T1000 (cell line): ENCODE data around the gene TTC32.
"Not testable (repeated sequence)": the region's sequence is repeated elsewhere in the genome, so short reads cannot be mapped to it uniquely, and the experiment has no call there.

Source experiments
- DNase-seq: peaks from one replicate; lab custom pipeline; 2025; ENCODE audit warnings: mixed read lengths; lab: John Stamatoyannopoulos, UW

TTC32 gene

DNA sequence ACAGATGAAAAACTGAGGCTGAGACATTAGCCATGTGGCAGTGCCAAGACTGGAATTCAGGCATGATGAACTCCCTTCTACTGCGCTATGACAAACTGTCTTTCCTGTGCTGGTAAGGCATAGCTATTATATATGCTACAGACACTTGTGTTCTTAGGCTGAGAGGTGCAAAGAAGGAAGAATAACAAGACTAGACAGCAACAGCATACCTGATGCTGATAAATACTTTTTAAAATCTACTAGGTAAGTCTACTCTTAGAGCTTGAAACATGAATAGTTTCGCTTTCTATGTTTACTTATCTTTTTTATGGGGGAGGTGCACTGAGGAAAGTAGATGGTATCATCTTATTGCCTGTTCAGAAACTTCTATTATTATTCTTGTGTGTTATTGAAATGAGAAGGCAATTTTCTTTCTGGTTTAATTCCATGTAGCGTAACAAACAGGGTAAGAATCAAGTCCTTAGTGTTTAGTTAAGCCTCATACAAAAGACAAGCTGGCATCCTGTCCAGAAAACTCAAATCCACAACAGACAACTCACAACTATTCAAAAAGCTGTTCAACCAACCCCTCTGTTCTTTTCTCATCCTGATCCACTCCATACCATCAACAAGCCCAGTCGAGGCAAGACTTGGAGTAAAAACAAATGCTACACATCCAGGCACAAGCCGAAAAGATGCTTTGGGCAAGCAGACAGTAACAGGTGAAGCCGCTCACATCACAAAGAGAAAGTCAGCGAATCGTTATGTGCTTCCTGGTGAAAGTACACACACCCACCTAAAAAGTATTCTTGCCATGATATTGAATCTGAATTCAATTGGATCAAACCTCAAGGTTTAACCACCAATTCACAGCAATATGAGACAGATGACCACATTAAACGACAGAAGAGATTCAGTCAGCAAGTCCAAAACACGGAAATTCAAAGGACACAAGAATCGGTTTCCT lies 1.5 kb downstream of the TTC32 start:
- DNase-seq = no peak

DNA sequence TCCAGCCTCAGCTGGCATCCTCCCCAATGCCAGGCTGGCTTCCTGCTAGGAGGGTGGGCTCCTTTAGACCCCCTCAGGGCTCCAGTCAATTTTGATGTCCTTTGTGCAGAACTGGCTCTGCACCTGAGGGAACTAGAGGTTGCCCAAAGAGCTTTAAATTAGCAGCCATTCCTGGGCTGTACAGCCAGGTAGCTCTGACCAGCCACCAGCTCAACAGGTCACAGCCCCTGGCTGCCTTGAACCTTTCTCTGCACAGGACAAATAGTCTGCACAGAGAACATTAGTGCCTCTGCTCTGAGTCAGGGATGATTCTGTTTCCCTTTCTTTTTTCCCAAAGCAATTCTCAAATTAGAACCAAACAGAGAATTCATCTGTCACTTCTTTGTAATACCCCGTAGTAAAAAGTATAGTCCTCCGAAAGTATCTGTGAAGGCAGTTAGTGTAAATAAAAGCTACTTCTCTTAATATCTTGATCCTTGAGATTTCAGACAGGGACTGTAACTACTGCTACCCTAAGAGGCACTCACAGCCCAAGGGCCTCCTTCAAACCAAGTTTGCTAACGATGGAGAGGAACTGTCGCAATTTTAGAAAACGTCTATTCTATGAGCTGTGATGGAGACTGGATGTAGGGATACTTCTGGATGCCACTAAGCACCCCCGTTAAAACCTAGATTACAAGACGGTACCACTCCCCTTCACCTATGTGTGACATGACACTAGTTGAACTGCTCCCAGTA lies 3.0 kb downstream of the TTC32 start:
- no peak for DNase-seq

- no peak for DNase-seq
Measured at GRCh38 chr2:19897623-19898245, 4.0 kb downstream of the TTC32 start.

- DNase-seq = no peak
Measured at GRCh38 chr2:19895535-19895934, 6.2 kb downstream of the TTC32 start.

- DNase-seq = no peak
Measured at GRCh38 chr2:19894134-19894792, 7.5 kb downstream of the TTC32 start.

DNA sequence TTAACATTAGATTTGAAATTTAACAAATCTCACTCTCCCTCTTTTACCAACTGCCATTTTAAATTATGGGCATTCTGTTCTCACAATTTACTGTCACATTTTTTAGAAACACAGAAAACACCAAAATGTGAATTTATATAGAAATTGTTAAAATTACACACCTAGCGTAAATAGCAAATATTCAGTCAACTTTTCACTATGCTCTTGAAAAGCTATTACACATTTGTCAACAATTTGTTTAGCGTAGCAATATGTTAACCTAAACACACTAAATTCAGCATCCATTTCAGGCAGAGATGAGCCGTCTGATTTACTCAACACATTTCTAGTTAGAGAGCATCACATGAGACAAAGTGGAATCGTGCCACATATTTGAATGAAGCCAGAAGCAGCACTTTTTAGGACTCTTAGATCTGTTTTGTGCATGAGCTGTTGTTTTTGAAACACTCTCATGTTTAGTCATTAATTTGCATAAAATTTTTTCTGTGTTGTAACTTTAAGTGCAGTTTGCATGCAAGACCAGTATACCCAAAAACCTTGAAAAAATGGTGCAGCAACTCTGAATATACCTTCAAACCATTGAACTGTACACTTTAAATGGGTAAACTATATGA lies 8.2 kb downstream of the TTC32 start:
- no peak for DNase-seq

DNA sequence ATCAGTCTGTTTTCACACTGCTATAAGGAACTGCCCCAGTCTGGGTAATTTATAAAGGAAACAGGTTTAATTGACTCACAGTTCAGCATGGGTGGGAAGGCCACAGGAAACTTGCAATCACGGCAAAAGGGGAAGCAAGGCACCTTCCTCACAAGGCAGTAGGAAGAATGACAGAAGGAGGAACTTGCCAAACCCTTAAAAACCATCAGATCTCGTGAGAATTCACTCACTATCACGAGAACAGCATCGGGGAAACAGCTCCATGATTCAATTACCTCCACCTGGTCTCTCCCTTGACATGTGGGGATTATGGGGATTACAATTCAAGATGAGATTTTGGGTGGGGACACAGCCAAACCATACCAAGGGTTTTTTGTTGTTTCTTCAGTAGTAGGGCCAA lies 9.8 kb downstream of the TTC32 start:
- DNase-seq = not testable (repeated sequence)

GRCh38 chr2:19890104-19890503 lies 11.7 kb downstream of the TTC32 start:
- DNase-seq = no peak

DNA sequence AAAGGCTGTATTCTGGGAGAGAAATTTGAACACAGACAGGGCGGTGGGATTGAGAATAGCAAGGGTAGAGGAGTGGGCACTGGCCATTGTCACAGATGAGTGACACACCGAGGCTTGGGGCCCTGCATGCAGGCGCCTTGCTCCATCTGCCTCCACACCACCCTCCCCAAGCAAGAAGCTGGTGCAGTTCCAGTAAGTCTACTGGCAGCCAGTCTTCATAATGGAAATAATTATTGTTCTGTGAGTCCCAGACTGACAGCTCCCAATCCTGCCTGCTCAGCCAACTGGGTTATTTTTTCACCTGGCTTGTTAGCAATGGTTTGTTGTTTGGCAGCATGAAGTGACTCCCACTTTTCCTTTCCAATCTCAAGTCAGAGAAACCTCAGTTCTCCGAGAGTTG lies 13.0 kb downstream of the TTC32 start:
- no peak for DNase-seq

GRCh38 chr2:19887510-19887909 lies 14.3 kb downstream of the TTC32 start:
- no peak for DNase-seq

- DNase-seq = no peak
Measured at GRCh38 chr2:19886261-19886660, 15.5 kb downstream of the TTC32 start.

DNA sequence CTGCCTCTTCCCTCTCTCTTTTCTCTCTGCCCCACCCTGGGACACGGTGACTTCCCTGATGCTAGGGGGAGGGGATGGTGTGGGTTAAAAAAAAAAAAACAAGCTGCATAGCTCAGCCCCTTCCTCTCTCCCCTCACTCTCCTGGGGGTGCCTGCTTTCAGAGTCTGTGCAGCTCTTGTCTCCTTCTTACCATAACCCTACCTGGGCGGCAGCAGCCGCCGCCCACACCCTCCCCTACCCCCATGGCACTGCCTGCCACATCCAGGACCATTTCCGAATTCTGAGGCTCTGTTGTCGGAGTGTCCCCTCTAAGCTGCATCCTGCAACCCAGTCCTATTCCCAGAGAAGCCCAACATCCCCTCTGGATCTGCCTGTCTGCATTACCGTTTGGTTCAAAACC lies 16.0 kb downstream of the TTC32 start:
- DNase-seq = no peak

DNA sequence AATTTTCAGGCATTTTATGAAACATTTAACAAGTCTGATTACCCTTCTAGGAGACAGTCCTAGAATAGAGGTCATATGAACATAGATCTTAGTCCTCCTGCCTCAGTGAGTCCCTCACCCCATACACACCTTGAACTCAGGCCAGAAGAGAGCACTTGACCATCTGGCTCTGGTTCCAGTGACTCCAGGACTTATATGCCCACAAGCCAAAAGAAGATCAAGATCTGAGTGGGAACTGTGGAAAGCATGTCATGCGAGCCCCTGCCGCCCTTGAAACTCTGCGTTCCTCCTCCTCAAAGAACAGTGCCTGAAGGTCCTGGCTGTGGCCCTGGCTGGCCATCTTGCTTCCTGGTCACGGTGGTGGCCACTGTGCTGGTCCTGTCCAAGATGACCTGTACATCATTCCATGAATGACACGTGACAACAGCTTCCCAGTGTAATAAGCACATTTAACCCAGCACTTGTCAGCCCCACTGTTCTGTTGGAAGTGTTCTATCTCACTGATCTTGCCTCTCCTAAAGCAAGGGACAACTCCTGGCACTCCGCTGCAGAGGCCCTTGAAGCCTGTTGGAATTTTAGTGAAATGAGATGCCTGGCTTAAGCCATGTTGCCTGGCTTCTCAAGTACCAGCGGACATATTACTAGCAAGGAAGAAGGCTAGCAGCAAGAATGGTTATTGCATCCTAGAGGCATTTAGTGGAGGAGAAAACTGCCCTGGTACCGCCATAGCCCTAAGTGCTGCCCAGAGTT lies 17.6 kb downstream of the TTC32 start:
- DNase-seq = no peak

DNA sequence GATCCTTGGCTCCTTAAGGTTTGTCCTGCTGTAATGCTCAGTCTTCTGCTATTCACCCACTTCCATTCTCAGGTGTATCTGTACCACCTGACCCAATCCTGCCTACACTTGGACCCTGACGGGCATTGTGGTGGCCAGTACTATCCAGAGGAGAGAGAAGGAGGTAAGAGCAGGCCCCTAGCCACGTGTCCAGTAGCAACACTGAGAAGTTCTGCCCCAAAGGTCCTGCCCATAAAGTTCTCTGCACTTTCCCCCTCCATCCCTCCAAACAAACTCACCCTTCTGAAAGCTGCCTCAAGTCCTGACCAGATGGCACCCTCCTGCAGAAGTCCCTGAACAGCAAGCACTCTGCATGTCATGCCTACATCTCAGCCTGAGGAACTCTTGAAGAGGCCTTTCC lies 18.3 kb downstream of the TTC32 start:
- no peak for DNase-seq

- DNase-seq = no peak
Measured at GRCh38 chr2:19882286-19882685, 19.5 kb downstream of the TTC32 start.

DNA sequence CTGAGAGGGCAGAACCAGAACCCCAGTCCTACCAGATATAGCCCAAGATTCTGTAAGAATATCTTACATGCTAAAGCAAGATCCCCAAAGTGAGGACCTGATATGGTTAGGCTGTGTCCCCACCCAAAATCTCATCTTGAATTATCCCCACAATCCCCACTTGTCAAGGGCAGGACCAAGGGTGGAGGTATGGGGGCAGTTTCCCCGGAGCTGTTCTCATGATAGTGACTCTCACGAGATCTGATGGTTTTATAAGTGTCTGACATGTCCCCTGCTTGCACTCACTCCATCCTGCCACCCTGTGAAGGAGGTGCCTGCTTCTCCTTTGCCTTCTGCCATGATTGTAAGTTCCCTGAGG lies 19.9 kb downstream of the TTC32 start:
- DNase-seq = no peak

DNA sequence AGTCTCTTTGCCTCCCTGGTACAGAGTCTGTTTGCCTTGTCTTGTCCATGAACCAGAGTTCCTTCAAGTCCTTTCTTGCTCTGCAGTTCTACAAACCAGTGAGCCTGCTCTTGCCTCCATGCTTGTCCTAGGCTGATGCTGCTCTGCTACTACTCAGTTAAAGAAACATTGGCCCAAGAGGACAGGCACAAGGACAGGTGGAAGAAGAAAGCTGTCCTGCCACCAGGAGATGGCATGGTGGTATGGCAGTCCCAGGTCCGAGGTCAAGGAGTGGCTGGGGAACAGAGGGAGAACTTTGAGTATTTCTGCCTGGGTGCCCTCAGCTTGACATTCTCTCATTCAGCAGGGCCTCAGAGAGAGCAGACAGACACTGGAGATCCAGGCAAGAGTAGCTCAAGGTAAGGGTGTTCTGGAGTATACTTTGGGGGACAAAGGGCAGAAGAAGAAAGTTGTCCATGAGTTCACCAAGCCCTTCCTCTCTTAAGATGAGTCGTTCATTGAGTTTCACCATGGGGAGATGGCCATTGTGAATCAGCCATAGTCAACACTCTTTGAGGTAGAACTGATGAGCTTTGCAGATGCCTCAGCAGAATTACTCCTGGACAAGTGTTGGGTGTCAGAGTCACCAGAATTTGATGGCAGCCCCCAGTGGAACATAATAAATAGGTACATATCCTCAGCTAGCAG lies 20.4 kb downstream of the TTC32 start:
- no peak for DNase-seq

DNA sequence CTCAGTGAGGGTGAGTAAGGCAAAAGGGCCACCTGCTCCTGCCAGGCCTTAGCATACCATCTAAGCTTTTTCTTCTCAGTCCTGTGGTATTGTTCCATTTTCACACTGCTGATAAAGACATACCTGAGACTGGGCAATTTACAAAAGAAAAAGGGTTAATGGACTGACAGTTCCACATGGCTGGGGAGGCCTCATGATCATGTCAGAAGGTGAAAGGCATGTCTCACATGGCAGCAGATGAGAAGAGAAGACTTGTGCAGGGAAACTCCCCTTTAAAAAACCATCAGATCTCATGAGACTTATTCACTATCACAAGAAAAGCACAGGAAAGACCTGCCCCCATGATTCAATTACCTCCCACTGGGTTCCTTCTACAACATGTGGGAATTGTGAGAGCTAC lies 21.6 kb downstream of the TTC32 start:
- DNase-seq = not testable (repeated sequence)

DNA sequence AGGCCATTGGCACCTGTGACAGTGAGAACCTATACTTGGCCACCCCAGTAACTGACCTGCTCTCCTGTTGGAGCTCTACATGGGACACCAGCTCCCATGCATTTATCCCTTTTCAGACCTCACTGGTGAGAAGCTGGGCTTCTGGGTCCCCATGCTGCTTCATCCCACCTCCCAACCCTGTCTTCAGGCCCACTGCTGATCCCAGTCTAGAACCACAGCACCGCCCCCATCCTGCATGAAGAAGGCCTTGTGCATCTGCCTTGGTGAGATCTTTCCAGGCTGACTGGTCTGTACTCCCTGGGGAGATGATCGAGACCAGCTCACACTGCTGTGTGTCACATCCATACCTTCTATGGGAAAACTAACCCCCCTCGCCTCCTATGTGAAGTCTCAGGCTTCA lies 22.7 kb downstream of the TTC32 start:
- DNase-seq = no peak

GRCh38 chr2:19878268-19879046 lies 23.3 kb downstream of the TTC32 start:
- DNase-seq = no peak
